ENCODE measurements around the gene OSGEP.

DNA sequence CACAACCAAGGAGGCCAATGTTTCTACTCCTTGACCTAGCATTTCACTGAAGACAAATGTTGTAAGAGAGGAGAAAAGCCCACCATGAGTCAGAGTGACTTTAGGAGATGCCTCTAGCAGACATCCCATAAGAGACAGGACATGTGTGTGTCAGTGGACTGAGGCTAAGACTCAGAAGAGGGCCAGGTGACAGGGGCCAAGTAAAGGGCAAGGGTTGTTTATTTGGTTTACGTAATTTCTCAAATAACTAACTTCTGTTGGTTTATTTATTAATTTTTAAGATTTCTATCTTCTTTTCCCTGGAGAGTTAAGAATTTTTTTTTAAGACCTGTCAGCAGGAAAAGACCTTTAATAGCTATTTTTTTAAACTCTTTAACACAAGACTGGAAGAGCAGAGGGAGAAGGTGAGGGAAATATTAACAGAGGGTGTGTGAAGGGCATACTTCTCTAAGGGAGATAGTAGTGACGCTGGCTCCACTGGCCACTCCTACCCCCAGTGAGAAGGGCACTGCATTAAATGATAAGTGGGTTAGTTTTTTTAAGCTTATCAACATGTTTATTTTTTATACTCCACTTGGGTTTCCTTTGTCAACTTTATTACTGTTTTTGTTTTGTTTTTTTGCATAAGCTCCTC lies 18.0 kb upstream of the OSGEP start:
- TF ChIP-seq, protein P1, sequence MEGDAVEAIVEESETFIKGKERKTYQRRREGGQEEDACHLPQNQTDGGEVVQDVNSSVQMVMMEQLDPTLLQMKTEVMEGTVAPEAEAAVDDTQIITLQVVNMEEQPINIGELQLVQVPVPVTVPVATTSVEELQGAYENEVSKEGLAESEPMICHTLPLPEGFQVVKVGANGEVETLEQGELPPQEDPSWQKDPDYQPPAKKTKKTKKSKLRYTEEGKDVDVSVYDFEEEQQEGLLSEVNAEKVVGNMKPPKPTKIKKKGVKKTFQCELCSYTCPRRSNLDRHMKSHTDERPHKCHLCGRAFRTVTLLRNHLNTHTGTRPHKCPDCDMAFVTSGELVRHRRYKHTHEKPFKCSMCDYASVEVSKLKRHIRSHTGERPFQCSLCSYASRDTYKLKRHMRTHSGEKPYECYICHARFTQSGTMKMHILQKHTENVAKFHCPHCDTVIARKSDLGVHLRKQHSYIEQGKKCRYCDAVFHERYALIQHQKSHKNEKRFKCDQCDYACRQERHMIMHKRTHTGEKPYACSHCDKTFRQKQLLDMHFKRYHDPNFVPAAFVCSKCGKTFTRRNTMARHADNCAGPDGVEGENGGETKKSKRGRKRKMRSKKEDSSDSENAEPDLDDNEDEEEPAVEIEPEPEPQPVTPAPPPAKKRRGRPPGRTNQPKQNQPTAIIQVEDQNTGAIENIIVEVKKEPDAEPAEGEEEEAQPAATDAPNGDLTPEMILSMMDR (conservative IDR thresholded peaks at IDR 0.05; ENCODE audit: low read depth, low read length): no peak
- no peak for TF ChIP-seq EZH2 (IDR thresholded peaks at IDR 0.05; ENCODE audit: low read length, unreplicated experiment)
- no peak for TF ChIP-seq EZH2phosphoT487 (IDR thresholded peaks at IDR 0.05; ENCODE audit: borderline replicate concordance, low read length)
